H9 (cell line): ENCODE measurements around the gene PLEKHJ1. TPM values are rescaled to one million over a fixed set of nuclear protein-coding genes. Genes with fewer than 3 reads are reported as not detected.
A peak's percentile ranks its signal among the peaks of the same experiment; 100 is the strongest.

Experiments used
- DNase-seq: peaks from one replicate; pipeline ENCODE4 v3.0.0-alpha.2; 2017
- H2AFZ ChIP-seq: one replicate; pipeline ENCODE4 v1.6.1; 2013; ENCODE audit warnings: mild to moderate bottlenecking, low read length, control low read depth, moderate library complexity
- H2AK5ac ChIP-seq: 2 replicates; pipeline ENCODE4 v1.6.1; 2013; ENCODE audit warnings: low read length, control low read depth, mixed read lengths; ENCODE audit not compliant: insufficient read length
- H2BK120ac ChIP-seq: one replicate; pipeline ENCODE4 v1.6.1; 2013; ENCODE audit warnings: low read depth, mild to moderate bottlenecking, low read length, control low read depth, inconsistent platforms; ENCODE audit not compliant: poor library complexity, severe bottlenecking
- H2BK12ac ChIP-seq: 2 replicates; pipeline ENCODE4 v1.6.1; 2013; ENCODE audit warnings: low read length, control low read depth, mixed read lengths, low read depth; ENCODE audit not compliant: insufficient read length
- H2BK15ac ChIP-seq: 2 replicates; pipeline ENCODE4 v1.6.1; 2013; ENCODE audit warnings: low read depth, low read length, control low read depth
- H2BK20ac ChIP-seq: one replicate; pipeline ENCODE4 v1.6.1; 2013; ENCODE audit warnings: low read depth, mild to moderate bottlenecking, low read length, control low read depth, inconsistent platforms; ENCODE audit not compliant: poor library complexity, severe bottlenecking
- H2BK5ac ChIP-seq: 2 replicates; pipeline ENCODE4 v1.6.1; 2013; ENCODE audit warnings: low read length, control low read depth, mixed read lengths; ENCODE audit not compliant: insufficient read length
- H3K14ac ChIP-seq: 2 replicates; pipeline ENCODE4 v1.6.1; 2013; ENCODE audit warnings: low read length, control low read depth; ENCODE audit not compliant: insufficient read depth
- H3K18ac ChIP-seq: 2 replicates; pipeline ENCODE4 v1.6.1; 2013; ENCODE audit warnings: low read depth, mild to moderate bottlenecking, mixed read lengths, low read length, control low read depth; ENCODE audit not compliant: insufficient read length
- H3K23ac ChIP-seq: 2 replicates; pipeline ENCODE4 v1.6.1; 2013; ENCODE audit warnings: low read length, control low read depth, mixed read lengths, low read depth; ENCODE audit not compliant: insufficient read length
- H3K23me2 ChIP-seq: 2 replicates; pipeline ENCODE4 v1.6.1; 2013; ENCODE audit warnings: low read depth, mild to moderate bottlenecking, mixed read lengths, low read length, control low read depth; ENCODE audit not compliant: insufficient read length, poor library complexity, severe bottlenecking
- H3K27ac ChIP-seq: 2 replicates; pipeline ENCODE4 v1.5.1; 2013; ENCODE audit warnings: low read length, control low read depth, mixed read lengths, low read depth; ENCODE audit not compliant: insufficient read length
- H3K27me3 ChIP-seq: 2 replicates; pipeline ENCODE4 v1.6.1; 2013; ENCODE audit warnings: low read length, control low read depth, inconsistent platforms; ENCODE audit not compliant: insufficient read depth
- H3K4ac ChIP-seq: 2 replicates; pipeline ENCODE4 v1.6.1; 2013; ENCODE audit warnings: low read depth, mild to moderate bottlenecking, control low read depth, inconsistent platforms, low read length, moderate library complexity
- H3K4me1 ChIP-seq: 2 replicates; pipeline ENCODE4 v1.6.1; 2013; ENCODE audit warnings: low read length, control low read depth, inconsistent platforms; ENCODE audit not compliant: insufficient read depth
- H3K4me2 ChIP-seq: 2 replicates; pipeline ENCODE4 v1.6.1; 2013; ENCODE audit warnings: low read length, control low read depth, mixed read lengths; ENCODE audit not compliant: insufficient read length, insufficient read depth
- H3K56ac ChIP-seq: 2 replicates; pipeline ENCODE4 v1.6.1; 2013; ENCODE audit warnings: low read depth, mild to moderate bottlenecking, mixed read lengths, low read length, control low read depth; ENCODE audit not compliant: insufficient read length
- H3K79me1 ChIP-seq: 2 replicates; pipeline ENCODE4 v1.6.1; 2013; ENCODE audit warnings: low read depth, mild to moderate bottlenecking, moderate library complexity, low read length, control low read depth, inconsistent platforms; ENCODE audit not compliant: insufficient read depth, poor library complexity, severe bottlenecking
- H3K79me2 ChIP-seq: 2 replicates; pipeline ENCODE4 v1.6.1; 2013; ENCODE audit warnings: low read length, control low read depth, inconsistent platforms; ENCODE audit not compliant: insufficient read depth
- H3K9ac ChIP-seq: 2 replicates; pipeline ENCODE4 v1.6.1; 2013; ENCODE audit warnings: low read length, control low read depth, mixed read lengths; ENCODE audit not compliant: insufficient read length; ENCODE audit errors: extremely low read depth
- H3K9me3 ChIP-seq: one replicate; pipeline ENCODE4 v1.6.1; 2013; ENCODE audit warnings: low read depth, low read length, inconsistent platforms; ENCODE audit not compliant: control insufficient read depth
- H3T11ph ChIP-seq: one replicate; pipeline ENCODE4 v1.6.1; 2013; ENCODE audit warnings: mild to moderate bottlenecking, low read length, control low read depth, inconsistent platforms
- H4K20me1 ChIP-seq: one replicate; pipeline ENCODE4 v1.6.1; 2013; ENCODE audit not compliant: control insufficient read depth, insufficient read length, insufficient read depth
- H4K5ac ChIP-seq: 2 replicates; pipeline ENCODE4 v1.6.1; 2013; ENCODE audit warnings: low read depth, mild to moderate bottlenecking, mixed read lengths, low read length, control low read depth; ENCODE audit not compliant: insufficient read length
- H4K8ac ChIP-seq: replicated peaks from 2 replicates; pipeline ENCODE4 v1.6.1; 2013; ENCODE audit warnings: low read length, control low read depth, mixed read lengths, low read depth; ENCODE audit not compliant: insufficient read length
- H4K91ac ChIP-seq: 2 replicates; pipeline ENCODE4 v1.6.1; 2013; ENCODE audit warnings: low read depth, mild to moderate bottlenecking, moderate library complexity, mixed read lengths, low read length, control low read depth; ENCODE audit not compliant: insufficient read length
- H3K27ac Mint-ChIP-seq, 3 experiments: 2 replicates in 2 of 3; 3 replicates in 1 of 3; pipeline ENCODE4 v1.8.0; 2020 to 2021; ENCODE audit warnings: mixed read lengths in 3 of 3, mild to moderate bottlenecking in 1 of 3, moderate library complexity in 1 of 3
- H3K27me3 Mint-ChIP-seq: 2 replicates; pipeline ENCODE4 v1.8.0; 2021; ENCODE audit warnings: low read depth, mild to moderate bottlenecking, moderate library complexity, mixed read lengths
- H3K36me3 Mint-ChIP-seq, 3 experiments: 2 replicates in 2 of 3; 3 replicates in 1 of 3; pipeline ENCODE4 v1.8.0; 2020 to 2021; ENCODE audit warnings: low read depth in 3 of 3, mixed read lengths in 3 of 3; ENCODE audit not compliant: insufficient read depth in 1 of 3
- H3K4me1 Mint-ChIP-seq, 2 experiments: 2 replicates each; pipeline ENCODE4 v1.8.0; 2020; ENCODE audit warnings: mixed read lengths in 2 of 2
- H3K4me3 Mint-ChIP-seq, 2 experiments: 2 replicates in 1 of 2; 3 replicates in 1 of 2; pipeline ENCODE4 v1.8.0; 2020 to 2021; ENCODE audit warnings: mild to moderate bottlenecking in 2 of 2, mixed read lengths in 2 of 2, moderate library complexity in 1 of 2
- H3K9me3 Mint-ChIP-seq, 2 experiments: 2 replicates in 1 of 2; 3 replicates in 1 of 2; pipeline ENCODE4 v1.8.0; 2020; ENCODE audit warnings: mild to moderate bottlenecking in 2 of 2, mixed read lengths in 2 of 2, moderate library complexity in 1 of 2
- CTCF ChIP-seq: fragments of 200-600 bp; sonication (generic); conservative IDR thresholded peaks from 3 replicates; pipeline ENCODE4 v1.8.0; 2021; ENCODE audit warnings: antibody characterized with exemption, mild to moderate bottlenecking
- WGBS: extraction: QIAGEN DNeasy Blood & Tissue Kit; methylation state at CpG from one replicate; pipeline ENCODE4 v1.1.7; 2013; ENCODE audit warnings: missing lambda C conversion rate, low lambda C conversion rate, mixed read lengths; ENCODE audit not compliant: insufficient read length; ENCODE audit errors: extremely low coverage; 5-methylcytosine and 5-hydroxymethylcytosine counted together
- total RNA-seq: library from RNA; stranded (reverse); gene quantifications from 2 replicates; pipeline ENCODE4 v1.2.1, GENCODE V29; 2021

The PLEKHJ1 gene
- total RNA-seq, 1 experiment from 2014 or later = 139 TPM

- H2BK15ac ChIP-seq = no peak overlapping the region
- no peak overlapping the region for H4K5ac ChIP-seq
- no peaks in the 10 kb centered on the region for H3K9me3 ChIP-seq
- H3K18ac ChIP-seq = no peak overlapping the region
- no peak overlapping the region for H3K14ac ChIP-seq
- H2BK12ac ChIP-seq = no peak overlapping the region
- H3K9me3 Mint-ChIP-seq = no peaks in the 10 kb centered on the region
- peaks cover 0 to 4% (median 0%) of the 10 kb centered on the region in 3 experiments; a peak in 3 of 7 replicates for H3K36me3 Mint-ChIP-seq
- H3K23me2 ChIP-seq = peaks cover 10% of the 10 kb centered on the region
- H4K20me1 ChIP-seq = no peaks in the 10 kb centered on the region
- no peak overlapping the region for H2BK5ac ChIP-seq
- H3K27me3 Mint-ChIP-seq = peaks cover 12% of the 10 kb centered on the region
- TF ChIP-seq CTCF = no peak
- H3K4me1 ChIP-seq = no peaks in the 10 kb centered on the region
- no peak overlapping the region for H2AK5ac ChIP-seq
- no CpG with 5 or more reads among the region's 18 CpGs for WGBS
- peaks cover 4% of the 10 kb centered on the region in 2 experiments for H3K4me1 Mint-ChIP-seq
- H4K91ac ChIP-seq = no peak overlapping the region
- no peak overlapping the region for H3T11ph ChIP-seq
- H3K56ac ChIP-seq = no peak overlapping the region
- no peak overlapping the region for H3K27ac ChIP-seq
- no peak overlapping the region for H3K23ac ChIP-seq
- H2BK20ac ChIP-seq = no peak overlapping the region
- no peak overlapping the region for H4K8ac ChIP-seq
- H2AFZ ChIP-seq = no peak overlapping the region
- no peak overlapping the region for H3K4ac ChIP-seq
- no peak overlapping the region for H2BK120ac ChIP-seq
- peak overlapping the region; percentile 58 for H3K4me2 ChIP-seq
- no peak for DNase-seq
- H3K79me1 ChIP-seq = no peaks in the 10 kb centered on the region
- H3K27me3 ChIP-seq = no peaks in the 10 kb centered on the region; the same call in 1 of the 2 replicates
- H3K9ac ChIP-seq = no peak overlapping the region
- H3K79me2 ChIP-seq = no peaks in the 10 kb centered on the region
- H3K4me3 Mint-ChIP-seq = 0 out of 5 replicates have a peak overlapping the region, but pooled peaks have one; percentile 5 to 55
- H3K27ac Mint-ChIP-seq = no peak overlapping the region
Measured at GRCh38 chr19:2252797-2253105, 16.6 kb upstream of the PLEKHJ1 start.
